Vagina (tissue), 2 donors: Measurements from ENCODE around the gene DGCR8. TPM values are rescaled to one million over a fixed set of nuclear protein-coding genes. Genes with fewer than 3 reads are reported as not detected.

Experiments used
- DNase-seq, 2 donors: peaks; one replicate each; pipeline ENCODE4 v3.0.0-alpha.2; 2017; ENCODE audit errors: extremely low spot score in 2 of 2
- H3K27ac ChIP-seq: fragments of 200-600 bp; sonication (generic); one replicate; pipeline ENCODE4 v1.5.1; 2019
- H3K27me3 ChIP-seq: fragments of 200-600 bp; sonication (generic); one replicate; pipeline ENCODE4 v1.5.1; 2019
- H3K36me3 ChIP-seq, 2 donors: fragments of 200-600 bp; sonication (generic); one replicate each; pipeline ENCODE4 v1.5.1; 2017 to 2019
- H3K4me1 ChIP-seq: fragments of 200-600 bp; sonication (generic); one replicate; pipeline ENCODE4 v1.5.1; 2019
- H3K4me3 ChIP-seq, 2 donors: fragments of 200-600 bp; sonication (generic); 1 replicate in 1 of 2; 2 replicates in 1 of 2; pipeline ENCODE4 v1.5.1; 2016 to 2019
- H3K9me3 ChIP-seq: fragments of 200-600 bp; sonication (generic); one replicate; pipeline ENCODE4 v1.5.1; 2019
- POLR2A ChIP-seq, 2 donors: fragments of 450-650 bp; IDR thresholded peaks; one replicate each; pipeline ENCODE4 v1.6.1; 2017; ENCODE audit warnings: antibody characterized with exemption in 2 of 2, mild to moderate bottlenecking in 2 of 2, moderate library complexity in 2 of 2
- POLR2AphosphoS5 ChIP-seq, 2 donors: sonication (generic); formaldehyde crosslinking; IDR thresholded peaks; one replicate each; pipeline ENCODE4 v1.9.0; 2017; ENCODE audit warnings: antibody characterized with exemption in 2 of 2, mild to moderate bottlenecking in 2 of 2, low read depth in 1 of 2; ENCODE audit not compliant: insufficient read depth in 1 of 2
- intact Hi-C: fragments of 100-400 bp; cut with DNase I; formaldehyde crosslinking; loops from one replicate; pipeline ENCODE4 v1.15.1; 2023
- total RNA-seq: library from RNA; depleted of rRNA; stranded (reverse); fragments of >200 nt; gene quantifications from one replicate; pipeline ENCODE4 v1.2.3, GENCODE V29; 2016
- TF ChIP-seq, protein P1 (sequence below), 3 experiments: fragments of 450-650 bp in 2 of 3; fragments of 200-600 bp in 1 of 3; sonication (generic) in 1 of 3; IDR thresholded peaks; one replicate each; pipeline ENCODE4 v1.5.1; 2017 to 2019; ENCODE audit warnings: antibody characterized with exemption in 3 of 3, mild to moderate bottlenecking in 2 of 3, moderate library complexity in 2 of 3

DGCR8 gene
- total RNA-seq, 1 donor from 2014 or later, result 27.3 TPM

DNA sequence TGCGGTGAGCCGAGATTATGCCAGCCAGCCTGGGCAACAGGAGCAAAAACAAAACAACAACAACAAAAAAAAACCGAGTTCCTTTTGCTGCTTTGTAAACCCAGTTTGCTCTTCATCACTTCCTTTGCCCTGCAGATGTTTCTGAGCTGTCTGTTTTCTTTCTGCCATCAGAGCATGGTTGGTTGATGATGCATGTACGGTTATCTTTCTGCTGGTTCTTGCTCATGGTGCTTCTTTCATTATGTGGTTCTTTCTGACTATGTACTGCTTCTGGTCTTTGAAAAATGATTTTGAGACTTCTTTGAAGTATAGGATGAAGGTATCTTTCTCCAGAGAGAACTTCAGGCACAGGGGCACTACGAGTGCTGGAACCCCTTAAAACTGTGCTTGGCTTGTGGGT is 45.9 kb upstream of the DGCR8 start:
- Histone ChIP-seq H3K27ac (no peak overlapping the region), H3K4me3 (no peak overlapping the region), H3K9me3 (no peaks in the 10 kb centered on the region), H3K27me3 (no peaks in the 10 kb centered on the region), H3K36me3 (no peaks in the 10 kb centered on the region), H3K4me1 (peaks cover 17% of the 10 kb centered on the region)
- intact Hi-C loops, result no loop called here
- DNase-seq, result no peak
- TF ChIP-seq, protein P1, sequence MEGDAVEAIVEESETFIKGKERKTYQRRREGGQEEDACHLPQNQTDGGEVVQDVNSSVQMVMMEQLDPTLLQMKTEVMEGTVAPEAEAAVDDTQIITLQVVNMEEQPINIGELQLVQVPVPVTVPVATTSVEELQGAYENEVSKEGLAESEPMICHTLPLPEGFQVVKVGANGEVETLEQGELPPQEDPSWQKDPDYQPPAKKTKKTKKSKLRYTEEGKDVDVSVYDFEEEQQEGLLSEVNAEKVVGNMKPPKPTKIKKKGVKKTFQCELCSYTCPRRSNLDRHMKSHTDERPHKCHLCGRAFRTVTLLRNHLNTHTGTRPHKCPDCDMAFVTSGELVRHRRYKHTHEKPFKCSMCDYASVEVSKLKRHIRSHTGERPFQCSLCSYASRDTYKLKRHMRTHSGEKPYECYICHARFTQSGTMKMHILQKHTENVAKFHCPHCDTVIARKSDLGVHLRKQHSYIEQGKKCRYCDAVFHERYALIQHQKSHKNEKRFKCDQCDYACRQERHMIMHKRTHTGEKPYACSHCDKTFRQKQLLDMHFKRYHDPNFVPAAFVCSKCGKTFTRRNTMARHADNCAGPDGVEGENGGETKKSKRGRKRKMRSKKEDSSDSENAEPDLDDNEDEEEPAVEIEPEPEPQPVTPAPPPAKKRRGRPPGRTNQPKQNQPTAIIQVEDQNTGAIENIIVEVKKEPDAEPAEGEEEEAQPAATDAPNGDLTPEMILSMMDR (IDR thresholded peaks at IDR 0.05), result no peak
- no peak for TF ChIP-seq POLR2AphosphoS5 (IDR thresholded peaks at IDR 0.05; ENCODE audit: insufficient read depth in 1 of 2, low read depth in 1 of 2)
- no peak for TF ChIP-seq POLR2A (IDR thresholded peaks at IDR 0.05)

DNA sequence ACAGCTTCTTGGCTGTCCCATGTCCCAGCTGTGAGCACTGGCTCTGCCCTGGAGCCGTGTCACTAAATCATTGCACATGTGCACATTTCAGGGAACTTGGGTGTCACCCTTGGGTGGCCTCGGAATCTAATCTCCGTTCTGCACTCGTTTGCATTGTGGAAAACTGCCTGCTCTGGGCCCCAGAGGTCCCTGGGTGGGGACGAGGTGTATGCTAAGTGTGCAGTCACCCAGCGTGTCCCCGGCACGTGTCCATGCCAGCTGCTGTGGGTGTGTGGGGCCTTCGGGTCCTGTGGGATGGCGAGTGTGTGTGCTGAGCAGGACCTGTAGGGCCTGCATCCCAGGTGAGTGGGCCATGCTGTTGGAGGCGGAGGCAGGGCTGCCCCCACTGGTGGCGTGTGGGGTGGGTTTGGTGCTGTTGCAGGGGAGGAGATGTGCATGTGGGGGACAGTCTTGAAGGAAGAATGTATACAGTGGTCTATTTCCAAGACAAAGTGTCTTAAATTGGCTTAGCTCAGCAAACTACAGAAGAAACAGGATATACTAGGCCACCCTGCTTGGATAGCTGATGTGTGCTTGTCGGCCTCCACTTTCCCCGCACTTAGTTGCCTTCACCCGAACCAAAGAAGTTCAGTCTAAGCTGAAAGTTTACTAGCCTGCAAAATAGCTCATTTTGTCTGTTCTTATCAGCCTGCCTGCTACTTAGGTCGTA is 44.5 kb upstream of the DGCR8 start:
- no peak for TF ChIP-seq POLR2AphosphoS5 (IDR thresholded peaks at IDR 0.05; ENCODE audit: insufficient read depth in 1 of 2, low read depth in 1 of 2)
- no peak for TF ChIP-seq POLR2A (IDR thresholded peaks at IDR 0.05)
- TF ChIP-seq, protein P1 (IDR thresholded peaks at IDR 0.05), result no peak
- H3K9me3 ChIP-seq, result no peaks in the 10 kb centered on the region
- no peak for DNase-seq
- H3K36me3 ChIP-seq, result no peaks in the 10 kb centered on the region
- peaks cover 17% of the 10 kb centered on the region for H3K4me1 ChIP-seq
- H3K27me3 ChIP-seq, result no peaks in the 10 kb centered on the region
- H3K4me3 ChIP-seq, result no peak overlapping the region
- no peak overlapping the region for H3K27ac ChIP-seq
- intact Hi-C loops, result no loop called here

DNA sequence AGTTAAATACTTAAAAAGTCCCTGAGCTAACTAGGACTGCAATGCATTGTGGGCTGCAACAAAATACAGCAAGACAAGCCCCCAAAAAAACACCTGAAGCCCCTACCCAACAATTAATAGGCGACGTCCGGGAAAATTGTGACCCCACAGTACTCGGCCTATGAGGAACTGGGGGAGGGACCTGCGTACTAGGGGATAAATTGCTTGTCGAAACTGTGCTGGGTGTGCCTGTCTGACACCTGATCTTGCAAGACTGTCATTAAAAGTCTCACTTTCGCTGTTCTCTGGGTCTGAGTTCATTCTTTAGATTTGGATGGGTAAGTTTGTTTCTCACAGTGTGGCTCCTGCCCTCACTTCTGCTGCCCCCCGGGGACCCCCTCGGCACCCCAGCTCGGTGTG is 44.0 kb upstream of the DGCR8 start:
- Histone ChIP-seq H3K27ac (no peak overlapping the region), H3K9me3 (no peaks in the 10 kb centered on the region), H3K36me3 (no peaks in the 10 kb centered on the region), H3K4me1 (peaks cover 17% of the 10 kb centered on the region), H3K4me3 (no peak overlapping the region), H3K27me3 (no peaks in the 10 kb centered on the region)
- DNase-seq, result no peak
- intact Hi-C loops, result no loop called here
- no peak for TF ChIP-seq POLR2A (IDR thresholded peaks at IDR 0.05)
- TF ChIP-seq, protein P1 (IDR thresholded peaks at IDR 0.05), result no peak
- TF ChIP-seq POLR2AphosphoS5 (IDR thresholded peaks at IDR 0.05; ENCODE audit: insufficient read depth in 1 of 2, low read depth in 1 of 2), result no peak

DNA sequence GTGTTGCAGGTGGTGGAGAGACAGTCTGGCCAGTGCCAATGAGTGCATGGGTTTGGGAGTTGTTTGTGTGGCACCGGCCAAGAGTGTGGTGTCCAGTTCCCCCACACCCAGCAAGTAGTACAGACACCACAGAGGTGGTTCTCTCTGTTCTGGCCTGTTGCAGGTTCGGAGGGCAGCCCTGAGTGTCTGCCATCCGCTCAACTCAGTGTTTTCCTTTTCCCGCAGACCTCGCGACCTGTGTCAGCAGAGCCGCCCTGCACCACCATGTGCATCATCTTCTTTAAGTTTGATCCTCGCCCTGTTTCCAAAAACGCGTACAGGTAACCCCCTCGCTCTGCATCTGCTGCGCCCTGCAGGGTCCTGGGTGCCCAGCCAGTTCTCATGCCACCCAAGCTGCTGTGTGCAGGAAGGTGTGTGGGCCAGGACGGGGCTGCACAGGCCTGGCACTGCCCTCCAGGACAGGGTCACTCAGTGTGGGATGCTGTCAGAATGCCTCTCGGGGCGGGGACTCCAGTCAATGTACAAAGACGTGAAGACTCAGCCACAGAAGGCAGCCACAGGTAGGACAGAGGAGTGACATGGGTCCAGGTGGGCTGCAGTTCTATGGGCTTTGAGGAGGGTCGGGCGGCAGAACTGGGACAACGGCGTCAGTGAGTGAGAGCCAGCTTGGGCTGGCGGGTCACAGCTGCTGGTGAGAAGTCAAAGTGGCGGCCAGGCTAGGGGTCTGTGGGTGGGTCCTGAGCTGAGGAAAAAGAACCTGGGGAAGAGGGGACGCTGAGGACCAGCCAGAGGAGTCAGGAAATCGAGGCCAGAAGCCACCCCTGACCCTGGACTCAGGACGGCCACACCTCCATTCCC is 43.3 kb upstream of the DGCR8 start:
- H3K27me3 ChIP-seq, result no peaks in the 10 kb centered on the region
- DNase-seq, result no peak
- no peaks in the 10 kb centered on the region for H3K36me3 ChIP-seq
- peaks cover 17% of the 10 kb centered on the region for H3K4me1 ChIP-seq
- TF ChIP-seq POLR2AphosphoS5 (IDR thresholded peaks at IDR 0.05; ENCODE audit: insufficient read depth in 1 of 2, low read depth in 1 of 2) (no peak), POLR2A (IDR thresholded peaks at IDR 0.05) (no peak)
- TF ChIP-seq, protein P1 (IDR thresholded peaks at IDR 0.05), result no peak
- intact Hi-C loops, result no loop called here
- H3K27ac ChIP-seq, result no peak overlapping the region
- no peak overlapping the region for H3K4me3 ChIP-seq
- H3K9me3 ChIP-seq, result no peaks in the 10 kb centered on the region

DNA sequence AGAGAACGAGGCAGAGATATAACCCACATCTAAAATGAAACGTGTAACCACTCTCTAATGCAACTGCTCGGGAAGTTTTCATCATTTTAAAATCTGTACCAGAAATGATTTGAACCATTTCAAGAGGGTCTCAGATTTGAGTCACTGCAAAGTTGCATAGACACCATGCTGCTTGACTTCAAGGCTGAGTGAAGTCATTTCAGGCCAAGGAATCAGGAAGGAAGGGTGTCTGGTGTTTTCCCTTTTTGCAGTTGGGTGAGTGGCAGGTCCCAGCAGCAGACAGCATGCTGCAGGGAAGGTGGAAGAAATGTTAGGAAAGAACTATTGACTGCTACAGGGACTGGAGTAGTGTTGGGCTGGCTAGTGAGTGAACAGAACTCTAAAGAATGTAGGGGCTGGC is 42.6 kb upstream of the DGCR8 start:
- H3K9me3 ChIP-seq, result no peaks in the 10 kb centered on the region
- H3K4me1 ChIP-seq, result peaks cover 13% of the 10 kb centered on the region
- H3K27me3 ChIP-seq, result no peaks in the 10 kb centered on the region
- TF ChIP-seq POLR2AphosphoS5 (IDR thresholded peaks at IDR 0.05; ENCODE audit: insufficient read depth in 1 of 2, low read depth in 1 of 2), result no peak
- TF ChIP-seq, protein P1 (IDR thresholded peaks at IDR 0.05), result no peak
- no peak for TF ChIP-seq POLR2A (IDR thresholded peaks at IDR 0.05)
- no peak overlapping the region for H3K27ac ChIP-seq
- H3K4me3 ChIP-seq, result no peak overlapping the region
- DNase-seq, result no peak
- H3K36me3 ChIP-seq, result no peaks in the 10 kb centered on the region
- intact Hi-C loops, result no loop called here
